K562 (cell line): ENCODE measurements around the gene ANKRD6. TPM values are rescaled to one million over a fixed set of nuclear protein-coding genes. Genes with fewer than 3 reads are reported as not detected.

Experiments used
- polyA plus RNA-seq, 8 experiments: library from polyadenylated mRNA; depleted of rRNA in 4 of 8; stranded (reverse) in 5 of 8; unstranded in 3 of 8; fragments of >200 nt; fragmentation: Nextera tagmentation in 2 of 8; fragmentation: Illumina TruSeq in 1 of 8; extraction: Ambion mirVana in 2 of 8; extraction: Trizol in 1 of 8; gene quantifications; 2 replicates each; pipeline versions ENCODE4 v1.2.1 to v1.2.3, GENCODE V29; 2011 to 2014; ENCODE audit warnings: inconsistent platforms in 1 of 8, missing spikeins in 1 of 8
- total RNA-seq, 7 experiments: library from RNA; depleted of rRNA in 6 of 7; stranded (reverse); fragments of >200 nt in 6 of 7; fragmentation: Illumina TruSeq in 2 of 7; extraction: Trizol in 2 of 7; gene quantifications; 2 replicates each; pipeline versions ENCODE4 v1.2.1 to v1.2.3, GENCODE V29; 2011 to 2021; ENCODE audit warnings: low replicate concordance in 1 of 7
- TF ChIP-seq, protein P1 (sequence below), 2 experiments: fragments of 450-650 bp in 1 of 2; sonication (generic) in 1 of 2; formaldehyde crosslinking in 1 of 2; IDR thresholded peaks; 2 replicates each; pipeline versions ENCODE4 v1.7.1 to v1.9.0; 2016 to 2022; ENCODE audit warnings: inconsistent platforms in 1 of 2, mild to moderate bottlenecking in 1 of 2, missing genetic modification reagents in 1 of 2
- TF ChIP-seq, protein P2 (sequence below): sonication (generic); formaldehyde crosslinking; IDR thresholded peaks from 2 replicates; pipeline ENCODE4 v1.8.1; 2023; ENCODE audit warnings: mild to moderate bottlenecking, missing genetic modification reagents

The ANKRD6 gene
- total and polyA plus RNA-seq, 9 of the 15 experiments (the other 6 are each of a cell fraction or from before 2014, with no cell fraction given) = 0.04 to 0.22 (median 0.08) TPM; not detected in 4

DNA sequence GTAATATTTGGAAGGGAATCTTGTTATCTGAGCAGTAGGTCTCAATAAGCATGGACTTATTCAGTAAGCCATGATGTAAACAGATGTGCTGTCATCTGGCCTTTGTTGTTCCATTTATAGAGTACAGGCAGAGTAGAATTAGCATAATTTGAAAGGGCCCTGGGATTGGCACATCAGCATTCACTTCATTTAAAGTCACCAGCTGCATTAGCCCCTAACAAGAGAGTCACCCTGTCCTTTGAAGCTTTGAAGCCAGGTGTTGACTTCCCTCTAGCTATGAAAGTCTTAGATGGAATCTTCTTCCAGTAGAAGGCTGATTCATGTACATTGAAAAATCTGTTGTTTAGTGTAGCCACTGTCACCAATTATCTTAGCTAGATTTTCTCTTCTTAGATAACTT is 95.9 kb downstream of the ANKRD6 start (continued):
- TF ChIP-seq, protein P1, sequence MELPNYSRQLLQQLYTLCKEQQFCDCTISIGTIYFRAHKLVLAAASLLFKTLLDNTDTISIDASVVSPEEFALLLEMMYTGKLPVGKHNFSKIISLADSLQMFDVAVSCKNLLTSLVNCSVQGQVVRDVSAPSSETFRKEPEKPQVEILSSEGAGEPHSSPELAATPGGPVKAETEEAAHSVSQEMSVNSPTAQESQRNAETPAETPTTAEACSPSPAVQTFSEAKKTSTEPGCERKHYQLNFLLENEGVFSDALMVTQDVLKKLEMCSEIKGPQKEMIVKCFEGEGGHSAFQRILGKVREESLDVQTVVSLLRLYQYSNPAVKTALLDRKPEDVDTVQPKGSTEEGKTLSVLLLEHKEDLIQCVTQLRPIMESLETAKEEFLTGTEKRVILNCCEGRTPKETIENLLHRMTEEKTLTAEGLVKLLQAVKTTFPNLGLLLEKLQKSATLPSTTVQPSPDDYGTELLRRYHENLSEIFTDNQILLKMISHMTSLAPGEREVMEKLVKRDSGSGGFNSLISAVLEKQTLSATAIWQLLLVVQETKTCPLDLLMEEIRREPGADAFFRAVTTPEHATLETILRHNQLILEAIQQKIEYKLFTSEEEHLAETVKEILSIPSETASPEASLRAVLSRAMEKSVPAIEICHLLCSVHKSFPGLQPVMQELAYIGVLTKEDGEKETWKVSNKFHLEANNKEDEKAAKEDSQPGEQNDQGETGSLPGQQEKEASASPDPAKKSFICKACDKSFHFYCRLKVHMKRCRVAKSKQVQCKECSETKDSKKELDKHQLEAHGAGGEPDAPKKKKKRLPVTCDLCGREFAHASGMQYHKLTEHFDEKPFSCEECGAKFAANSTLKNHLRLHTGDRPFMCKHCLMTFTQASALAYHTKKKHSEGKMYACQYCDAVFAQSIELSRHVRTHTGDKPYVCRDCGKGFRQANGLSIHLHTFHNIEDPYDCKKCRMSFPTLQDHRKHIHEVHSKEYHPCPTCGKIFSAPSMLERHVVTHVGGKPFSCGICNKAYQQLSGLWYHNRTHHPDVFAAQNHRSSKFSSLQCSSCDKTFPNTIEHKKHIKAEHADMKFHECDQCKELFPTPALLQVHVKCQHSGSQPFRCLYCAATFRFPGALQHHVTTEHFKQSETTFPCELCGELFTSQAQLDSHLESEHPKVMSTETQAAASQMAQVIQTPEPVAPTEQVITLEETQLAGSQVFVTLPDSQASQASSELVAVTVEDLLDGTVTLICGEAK (IDR thresholded peaks at IDR 0.05) = no peak
- TF ChIP-seq, protein P1 (CRISPR knock-in tag; IDR thresholded peaks at IDR 0.05) = no peak
- TF ChIP-seq, protein P2, sequence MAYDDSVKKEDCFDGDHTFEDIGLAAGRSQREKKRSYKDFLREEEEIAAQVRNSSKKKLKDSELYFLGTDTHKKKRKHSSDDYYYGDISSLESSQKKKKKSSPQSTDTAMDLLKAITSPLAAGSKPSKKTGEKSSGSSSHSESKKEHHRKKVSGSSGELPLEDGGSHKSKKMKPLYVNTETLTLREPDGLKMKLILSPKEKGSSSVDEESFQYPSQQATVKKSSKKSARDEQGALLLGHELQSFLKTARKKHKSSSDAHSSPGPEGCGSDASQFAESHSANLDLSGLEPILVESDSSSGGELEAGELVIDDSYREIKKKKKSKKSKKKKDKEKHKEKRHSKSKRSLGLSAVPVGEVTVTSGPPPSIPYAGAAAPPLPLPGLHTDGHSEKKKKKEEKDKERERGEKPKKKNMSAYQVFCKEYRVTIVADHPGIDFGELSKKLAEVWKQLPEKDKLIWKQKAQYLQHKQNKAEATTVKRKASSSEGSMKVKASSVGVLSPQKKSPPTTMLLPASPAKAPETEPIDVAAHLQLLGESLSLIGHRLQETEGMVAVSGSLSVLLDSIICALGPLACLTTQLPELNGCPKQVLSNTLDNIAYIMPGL (CRISPR knock-in tag) = no peak
- TF ChIP-seq, all 486 proteins: peak for 0
